Activated naive CD4-positive, alpha-beta T cell treated with anti-CD3 and anti-CD28 coated beads, Interleukin-2, amount 10 ng/mL, durations not matched to agents 5 hours and 36 hours (primary cell): ENCODE measurements around the gene UROD. TPM values are rescaled to one million over a fixed set of nuclear protein-coding genes. Genes with fewer than 3 reads are reported as not detected.

ENCODE experiments used
- total RNA-seq, 2 experiments: library from RNA; stranded (reverse); gene quantifications; one replicate each; pipeline ENCODE4 v1.2.3, GENCODE V29; 2021

Gene UROD
- 10 to 100 TPM; 67.9 to 72.8 TPM for total RNA-seq

DNA sequence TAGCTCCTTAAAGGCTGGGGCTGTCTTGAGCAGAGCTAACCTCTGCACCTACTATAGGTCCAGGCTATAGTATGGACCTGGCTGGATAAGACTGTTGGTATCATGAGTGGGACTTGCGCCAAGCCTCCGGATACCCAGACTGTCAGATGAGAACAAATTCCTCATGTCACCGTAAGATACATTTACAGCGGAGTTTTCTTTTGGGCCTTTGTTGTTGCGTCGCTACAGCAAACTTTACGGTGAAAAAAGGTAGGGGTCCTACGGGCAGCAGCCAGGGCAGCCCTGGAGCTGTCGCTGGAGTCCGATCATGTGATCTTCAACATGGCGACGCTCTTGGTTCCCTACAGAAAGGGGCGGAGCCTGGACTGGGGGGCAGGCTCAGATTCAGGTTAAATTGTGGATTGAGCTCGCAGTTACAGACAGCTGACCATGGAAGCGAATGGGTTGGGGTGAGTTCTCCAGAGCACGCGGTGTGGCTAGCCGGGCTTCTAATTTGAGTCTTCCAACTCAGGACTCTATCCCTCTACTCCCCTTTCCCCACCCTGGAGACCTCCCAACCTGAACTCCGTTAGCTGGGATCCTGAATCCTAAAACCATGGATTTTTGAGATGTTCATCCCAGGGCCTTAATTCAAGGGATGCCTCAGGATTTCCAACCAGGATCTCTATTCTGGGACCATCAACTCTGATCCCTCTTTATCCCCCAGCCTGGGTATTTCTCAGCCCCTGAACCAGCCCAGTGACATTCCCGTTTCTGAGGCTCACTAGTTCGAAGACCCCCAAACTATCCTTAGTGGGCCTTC, at the start of gene UROD:
UROD (plus strand) TSS at position 418 of the 802 bp plus-strand sequence; CDS start at position 430, 12 bp downstream.

DNA sequence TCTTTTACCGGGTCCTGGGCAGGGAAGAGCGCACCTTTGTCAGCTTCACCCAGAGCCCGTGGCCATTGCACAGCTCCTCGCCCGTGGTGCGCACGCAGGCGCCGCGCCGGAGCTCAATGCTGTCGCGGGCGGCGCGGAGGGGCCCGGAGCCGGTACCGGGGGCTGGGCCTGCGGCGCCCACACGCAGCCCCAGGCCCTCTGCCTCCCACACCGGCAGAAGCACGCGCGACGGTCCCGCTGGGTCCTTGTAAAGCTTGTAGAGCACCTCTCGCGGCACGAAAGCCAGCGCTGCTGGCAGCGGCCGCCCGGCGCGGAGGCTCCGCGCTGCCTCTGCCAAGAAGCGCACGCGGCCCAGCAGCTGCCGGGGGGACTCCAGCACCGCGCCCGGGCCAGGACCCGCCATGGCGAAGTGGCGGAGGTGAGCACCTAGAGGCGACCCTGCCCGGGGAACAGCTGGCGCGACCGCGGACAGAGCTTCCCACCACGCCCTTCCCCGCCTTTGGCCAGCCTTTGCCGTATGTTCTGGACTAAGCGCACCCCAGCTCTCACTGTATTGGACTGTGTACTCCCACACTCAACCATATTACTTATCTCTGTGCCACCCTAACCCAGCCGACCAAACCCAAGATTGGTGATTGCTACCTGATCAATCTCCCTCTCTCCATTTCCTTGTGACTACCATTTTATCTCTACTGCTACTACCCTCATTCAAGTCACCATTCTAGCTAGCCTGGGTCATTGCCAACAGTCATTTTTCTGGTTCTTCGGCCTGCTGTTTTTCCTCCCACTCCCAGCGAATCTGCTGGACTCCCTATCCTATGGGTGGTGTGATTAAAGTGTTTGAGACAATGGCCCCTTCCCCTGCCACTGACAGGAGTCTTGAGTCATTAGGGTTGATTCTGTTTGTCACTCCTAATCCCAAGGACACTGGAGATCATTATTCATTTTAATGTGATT, 921 bp upstream of the UROD start, which contains the start of gene HECTD3:
HECTD3 (minus strand) TSS at position 470 of the 957 bp plus-strand sequence; CDS start at position 403, 67 bp downstream.

Other genes starting within 250 kb of the UROD start
- 1,000 to 10,000 TPM; 2,911 to 2,923 TPM for gene RPS8, start 236.7 kb upstream of the UROD start, total RNA-seq
- under 1 TPM; 0.65 to 0.78 TPM for gene BEST4, start 224.1 kb upstream of the UROD start, total RNA-seq
- gene PLK3, start 211.9 kb upstream of the UROD start, total RNA-seq, result 10 to 100 TPM; 69.8 to 72.4 TPM
- 1 to 10 TPM in 1 of 2 experiments, under 1 TPM in 1; 0.93 to 1.3 TPM for gene DYNLT4, start 204.9 kb upstream of the UROD start, total RNA-seq
- 1 to 10 TPM; 7.3 to 8.5 TPM for gene BTBD19, start 203.7 kb upstream of the UROD start, total RNA-seq
- under 1 TPM; 0.53 to 0.86 TPM for gene PTCH2, start 169.0 kb upstream of the UROD start, total RNA-seq
- gene EIF2B3, start 25.7 kb upstream of the UROD start, total RNA-seq, result 10 to 100 TPM; 18.4 to 18.7 TPM
- gene HECTD3, start 930 bp upstream of the UROD start, total RNA-seq, result 10 to 100 TPM; 38.3 to 39.2 TPM
- gene ZSWIM5, start 194.4 kb downstream of the UROD start, total RNA-seq, result under 1 TPM; 0.31 to 0.35 TPM